Measurements from ENCODE around the gene FOXL2. TPM values are rescaled to one million over a fixed set of nuclear protein-coding genes. Genes with fewer than 3 reads are reported as not detected.

Gene FOXL2
- total and polyA plus RNA-seq, 9 of the 15 experiments (the other 6 are each of a cell fraction or from before 2014, with no cell fraction given) = 0.27 to 22.1 (median 3.2) TPM

GRCh38 chr3:138987181-138987580 is 40.2 kb upstream of the FOXL2 start (continued):
- no peak for TF ChIP-seq BCL6 (CRISPR knock-in tag; IDR thresholded peaks at IDR 0.05)
- TF ChIP-seq CHD2 (IDR thresholded peaks at IDR 0.05; ENCODE audit: low read depth, low read length) = no peak
- TF ChIP-seq, protein P1, sequence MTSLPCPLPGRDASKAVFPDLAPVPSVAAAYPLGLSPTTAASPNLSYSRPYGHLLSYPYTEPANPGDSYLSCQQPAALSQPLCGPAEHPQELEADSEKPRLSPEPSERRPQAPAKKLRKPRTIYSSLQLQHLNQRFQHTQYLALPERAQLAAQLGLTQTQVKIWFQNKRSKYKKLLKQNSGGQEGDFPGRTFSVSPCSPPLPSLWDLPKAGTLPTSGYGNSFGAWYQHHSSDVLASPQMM (CRISPR knock-in tag; IDR thresholded peaks at IDR 0.05) = no peak

DNA sequence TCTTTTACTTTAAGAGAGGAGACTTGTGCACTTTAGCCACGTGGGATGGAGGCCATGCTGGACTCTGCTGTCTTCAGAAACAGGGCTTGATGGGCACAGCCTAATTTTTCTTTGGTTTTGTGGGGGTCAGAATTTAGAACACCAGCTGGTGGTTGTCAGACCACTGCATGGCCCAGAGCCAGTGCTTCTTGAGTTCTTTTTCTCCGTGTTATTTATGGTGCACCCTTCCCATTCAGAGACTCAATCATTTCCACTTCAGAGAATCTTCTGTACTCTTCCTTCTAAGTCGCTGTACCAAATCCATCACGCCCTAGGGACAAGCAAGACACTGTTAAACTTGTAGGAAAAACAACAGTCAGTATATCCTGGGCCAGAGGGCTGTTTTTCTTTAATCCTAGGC is 39.0 kb upstream of the FOXL2 start:
- POLR2A ChIA-PET = interaction anchor here (1.2 kb wide), 1 partner anchor 13 kb away, joined by 5 read pairs; no protein-coding TSS in a partner anchor
- CTCF ChIA-PET (ENCODE audit: low intra/inter-chr PET ratio) = no interaction called here
- H3K9me3 ChIP-seq (replicated peaks; ENCODE audit: control insufficient read depth, insufficient read depth, low read depth, low read length) = no peaks in the 10 kb centered on the region
- BruUV-seq (replicated peaks) = no TSS peak
- H4K20me1 ChIP-seq (replicated peaks; ENCODE audit: control insufficient read depth, insufficient read depth, low read length) = no peaks in the 10 kb centered on the region
- H3K9ac ChIP-seq (ENCODE audit: insufficient read depth in 1 of 2, low read depth in 2 of 2, low read length in 2 of 2) = no peak overlapping the region
- 2% methylated on average over 4 of the region's 4 CpGs for WGBS (ENCODE audit: insufficient coverage, low coverage, missing lambda C conversion rate)
- peak in 1 of 4 experiments; percentile 1 for DNase-seq (ENCODE audit: extremely low read depth in 1 of 4, low spot score in 3 of 4)
- no peaks in the 10 kb centered on the region for H3K9me1 ChIP-seq (ENCODE audit: control insufficient read depth, insufficient read depth, low read length)
- H3K4me2 ChIP-seq (ENCODE audit: insufficient read depth, low read length) = no peak overlapping the region
- FAIRE-seq = no peak
- no peaks in the 10 kb centered on the region for H3K4me1 ChIP-seq (replicated peaks in 1 of 2; ENCODE audit: control insufficient read depth in 2 of 2, insufficient read depth in 2 of 2, low read length in 2 of 2)
- in situ Hi-C loops (cut with MboI) (no loop called here), intact Hi-C loops (cut with micrococcal nuclease) (no loop called here)
- no peak for ATAC-seq
- peaks cover 0 to 17% of the 10 kb centered on the region in 2 experiments; a peak in 2 of 5 replicates for H3K27me3 ChIP-seq (ENCODE audit: control insufficient read depth in 2 of 2, insufficient read depth in 2 of 2, low read length in 2 of 2)
- no peaks in the 10 kb centered on the region for H3K36me3 ChIP-seq (ENCODE audit: control insufficient read depth, insufficient read depth, low read length)
- no peak overlapping the region for H3K27ac ChIP-seq (ENCODE audit: extremely low read depth, low read depth, low read length)
- H3K79me2 ChIP-seq (ENCODE audit: control insufficient read depth, insufficient read depth, low read length) = no peaks in the 10 kb centered on the region
- H3K4me3 ChIP-seq = no peak overlapping the region
- no peak overlapping the region for H2AFZ ChIP-seq (ENCODE audit: low read depth, low read length)
- TF ChIP-seq ZNF3 (CRISPR knock-in tag; IDR thresholded peaks at IDR 0.05) = no peak
- no peak for TF ChIP-seq ZNF280B (CRISPR knock-in tag; IDR thresholded peaks at IDR 0.05)
- TF ChIP-seq ADNP (tag; IDR thresholded peaks at IDR 0.05) = no peak
- no peak for TF ChIP-seq RBM39 (optimal IDR thresholded peaks at IDR 0.05; ENCODE audit: low read depth, low read length)
- TF ChIP-seq NRF1 (conservative IDR thresholded peaks at IDR 0.05 in 1 of 2, IDR thresholded peaks at IDR 0.05 in 1 of 2) = no peak
- no peak for TF ChIP-seq PBX2 (CRISPR knock-in tag; IDR thresholded peaks at IDR 0.05; ENCODE audit: low read depth)
- no peak for TF ChIP-seq PBX2 (tag; conservative IDR thresholded peaks at IDR 0.05; ENCODE audit: low read depth)
- TF ChIP-seq KDM4B (IDR thresholded peaks at IDR 0.05; ENCODE audit: borderline replicate concordance in 2 of 2, low read depth in 1 of 2) = no peak
- TF ChIP-seq MBD2 (IDR thresholded peaks at IDR 0.05; ENCODE audit: borderline replicate concordance, low read depth) = no peak
- no peak for TF ChIP-seq ATF2 (CRISPR knock-in tag; IDR thresholded peaks at IDR 0.05)
- TF ChIP-seq, protein P2, sequence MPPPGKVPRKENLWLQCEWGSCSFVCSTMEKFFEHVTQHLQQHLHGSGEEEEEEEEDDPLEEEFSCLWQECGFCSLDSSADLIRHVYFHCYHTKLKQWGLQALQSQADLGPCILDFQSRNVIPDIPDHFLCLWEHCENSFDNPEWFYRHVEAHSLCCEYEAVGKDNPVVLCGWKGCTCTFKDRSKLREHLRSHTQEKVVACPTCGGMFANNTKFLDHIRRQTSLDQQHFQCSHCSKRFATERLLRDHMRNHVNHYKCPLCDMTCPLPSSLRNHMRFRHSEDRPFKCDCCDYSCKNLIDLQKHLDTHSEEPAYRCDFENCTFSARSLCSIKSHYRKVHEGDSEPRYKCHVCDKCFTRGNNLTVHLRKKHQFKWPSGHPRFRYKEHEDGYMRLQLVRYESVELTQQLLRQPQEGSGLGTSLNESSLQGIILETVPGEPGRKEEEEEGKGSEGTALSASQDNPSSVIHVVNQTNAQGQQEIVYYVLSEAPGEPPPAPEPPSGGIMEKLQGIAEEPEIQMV (tag; conservative IDR thresholded peaks at IDR 0.05; ENCODE audit: low read depth) = no peak
